SH-SY5Y (cell line): ENCODE data around the gene VPS26A.

Source experiments
- GATA2 ChIP-seq: IDR thresholded peaks from 2 replicates; pipeline ENCODE4 v1.6.1; 2011; ENCODE audit warnings: mild to moderate bottlenecking, low read depth, low read length
- GATA3 ChIP-seq: IDR thresholded peaks from 2 replicates; pipeline ENCODE4 v1.6.1; 2011; ENCODE audit warnings: low read depth, mild to moderate bottlenecking, low read length, moderate library complexity

- no peak for TF ChIP-seq GATA2
- no peak for TF ChIP-seq GATA3
Observed at GRCh38 chr10:69107176-69107490, 16.8 kb upstream of the VPS26A start.
